ENCODE results near the gene NTMT1. TPM values are rescaled to one million over a fixed set of nuclear protein-coding genes. Genes with fewer than 3 reads are reported as not detected.

NTMT1 gene
- total RNA-seq, 1 donor from 2014 or later, result 55.1 TPM

- Histone ChIP-seq H3K4me2 (ENCODE audit: low read length) (no peak overlapping the region), H3K9me3 (ENCODE audit: insufficient read depth, low read depth, low read length) (no peaks in the 10 kb centered on the region), H3K27ac (ENCODE audit: low read depth, low read length) (no peak overlapping the region), H3K36me3 (ENCODE audit: insufficient read depth, low read length) (no peaks in the 10 kb centered on the region), H3K27me3 (ENCODE audit: insufficient read depth, low read length) (no peaks in the 10 kb centered on the region), H3K9ac (ENCODE audit: low read length) (no peak overlapping the region), H3K79me2 (ENCODE audit: insufficient read depth, low read length) (no peaks in the 10 kb centered on the region), H3K4me3 (ENCODE audit: insufficient read depth, low read depth, low read length) (no peak overlapping the region), H2AFZ (ENCODE audit: low read depth, low read length) (no peak overlapping the region), H4K20me1 (ENCODE audit: insufficient read depth, low read length) (no peaks in the 10 kb centered on the region), H3K4me1 (ENCODE audit: insufficient read depth, low read length) (peaks cover 23% of the 10 kb centered on the region)
- Mint-ChIP-seq H3K27ac (ENCODE audit: unreplicated experiment) (no peak overlapping the region), H3K4me1 (ENCODE audit: low read depth, unreplicated experiment) (peaks cover 11% of the 10 kb centered on the region), H3K27me3 (ENCODE audit: low read depth, unreplicated experiment) (no peaks in the 10 kb centered on the region), H3K9me3 (ENCODE audit: unreplicated experiment) (peaks cover 2% of the 10 kb centered on the region), H3K36me3 (ENCODE audit: low read depth, unreplicated experiment) (no peaks in the 10 kb centered on the region), H3K4me3 (ENCODE audit: unreplicated experiment) (no peak overlapping the region)
- DNase-seq (ENCODE audit: low read depth) (no peak), FAIRE-seq (no peak)
- TF ChIP-seq CTCF (IDR thresholded peaks at IDR 0.05; ENCODE audit: insufficient read depth, low read depth, low read length), result no peak
- TF ChIP-seq EZH2 (IDR thresholded peaks at IDR 0.05; ENCODE audit: insufficient read depth, low read length), result no peak
These were observed 13.8 kb upstream of the NTMT1 start for GRCh38 chr9:129612123-129612522.

GRCh38 chr9:129612815-129613519 is 13.0 kb upstream of the NTMT1 start:
- peak overlapping the region; percentile 34 for H3K27ac Mint-ChIP-seq (ENCODE audit: unreplicated experiment)
- H4K20me1 ChIP-seq (ENCODE audit: insufficient read depth, low read length), result no peaks in the 10 kb centered on the region
- H3K4me1 Mint-ChIP-seq (ENCODE audit: low read depth, unreplicated experiment), result peaks cover 11% of the 10 kb centered on the region
- no peaks in the 10 kb centered on the region for H3K79me2 ChIP-seq (ENCODE audit: insufficient read depth, low read length)
- H3K4me3 Mint-ChIP-seq (ENCODE audit: unreplicated experiment), result no peak overlapping the region
- no peak for TF ChIP-seq EZH2 (IDR thresholded peaks at IDR 0.05; ENCODE audit: insufficient read depth, low read length)
- TF ChIP-seq CTCF (IDR thresholded peaks at IDR 0.05; ENCODE audit: insufficient read depth, low read depth, low read length), result no peak
- H3K36me3 Mint-ChIP-seq (ENCODE audit: low read depth, unreplicated experiment), result no peaks in the 10 kb centered on the region
- no peaks in the 10 kb centered on the region for H3K27me3 ChIP-seq (ENCODE audit: insufficient read depth, low read length)
- no peaks in the 10 kb centered on the region for H3K36me3 ChIP-seq (ENCODE audit: insufficient read depth, low read length)
- H3K27me3 Mint-ChIP-seq (ENCODE audit: low read depth, unreplicated experiment), result no peaks in the 10 kb centered on the region
- no peak overlapping the region for H3K4me3 ChIP-seq (ENCODE audit: insufficient read depth, low read depth, low read length)
- no peak overlapping the region for H3K4me2 ChIP-seq (ENCODE audit: low read length)
- no peak for DNase-seq (ENCODE audit: low read depth)
- no peak overlapping the region for H3K27ac ChIP-seq (ENCODE audit: low read depth, low read length)
- no peaks in the 10 kb centered on the region for H3K9me3 ChIP-seq (ENCODE audit: insufficient read depth, low read depth, low read length)
- H3K9ac ChIP-seq (ENCODE audit: low read length), result no peak overlapping the region
- no peak for FAIRE-seq
- H3K9me3 Mint-ChIP-seq (ENCODE audit: unreplicated experiment), result peaks cover 2% of the 10 kb centered on the region
- H3K4me1 ChIP-seq (ENCODE audit: insufficient read depth, low read length), result peaks cover 18% of the 10 kb centered on the region
- H2AFZ ChIP-seq (ENCODE audit: low read depth, low read length), result no peak overlapping the region

GRCh38 chr9:129613520-129614175 is 12.3 kb upstream of the NTMT1 start:
- FAIRE-seq, result no peak
- Mint-ChIP-seq H3K27ac (ENCODE audit: unreplicated experiment) (no peak overlapping the region), H3K36me3 (ENCODE audit: low read depth, unreplicated experiment) (no peaks in the 10 kb centered on the region), H3K4me3 (ENCODE audit: unreplicated experiment) (no peak overlapping the region), H3K27me3 (ENCODE audit: low read depth, unreplicated experiment) (no peaks in the 10 kb centered on the region), H3K9me3 (ENCODE audit: unreplicated experiment) (peaks cover 2% of the 10 kb centered on the region), H3K4me1 (ENCODE audit: low read depth, unreplicated experiment) (peaks cover 11% of the 10 kb centered on the region)
- H3K27ac ChIP-seq (ENCODE audit: low read depth, low read length), result no peak overlapping the region
- H2AFZ ChIP-seq (ENCODE audit: low read depth, low read length), result no peak overlapping the region
- peaks cover 18% of the 10 kb centered on the region for H3K4me1 ChIP-seq (ENCODE audit: insufficient read depth, low read length)
- no peaks in the 10 kb centered on the region for H3K36me3 ChIP-seq (ENCODE audit: insufficient read depth, low read length)
- no peak overlapping the region for H3K4me2 ChIP-seq (ENCODE audit: low read length)
- no peaks in the 10 kb centered on the region for H3K9me3 ChIP-seq (ENCODE audit: insufficient read depth, low read depth, low read length)
- no peaks in the 10 kb centered on the region for H4K20me1 ChIP-seq (ENCODE audit: insufficient read depth, low read length)
- no peak overlapping the region for H3K9ac ChIP-seq (ENCODE audit: low read length)
- H3K4me3 ChIP-seq (ENCODE audit: insufficient read depth, low read depth, low read length), result no peak overlapping the region
- no peak for TF ChIP-seq CTCF (IDR thresholded peaks at IDR 0.05; ENCODE audit: insufficient read depth, low read depth, low read length)
- TF ChIP-seq EZH2 (IDR thresholded peaks at IDR 0.05; ENCODE audit: insufficient read depth, low read length), result no peak
- no peaks in the 10 kb centered on the region for H3K27me3 ChIP-seq (ENCODE audit: insufficient read depth, low read length)
- DNase-seq (ENCODE audit: low read depth), result no peak
- no peaks in the 10 kb centered on the region for H3K79me2 ChIP-seq (ENCODE audit: insufficient read depth, low read length)
